HL-60 (cell line): ENCODE data around the gene RBFOX1.

Experiments
- POLR2AphosphoS5 ChIP-seq: IDR thresholded peaks from 2 replicates; pipeline ENCODE4 v1.6.1; 2012; ENCODE audit warnings: low read depth
- TF ChIP-seq, protein P1 (sequence below): IDR thresholded peaks from one replicate; pipeline ENCODE4 v1.5.1; 2011; ENCODE audit warnings: low read length, control low read depth, inconsistent platforms; ENCODE audit not compliant: insufficient read depth

DNA sequence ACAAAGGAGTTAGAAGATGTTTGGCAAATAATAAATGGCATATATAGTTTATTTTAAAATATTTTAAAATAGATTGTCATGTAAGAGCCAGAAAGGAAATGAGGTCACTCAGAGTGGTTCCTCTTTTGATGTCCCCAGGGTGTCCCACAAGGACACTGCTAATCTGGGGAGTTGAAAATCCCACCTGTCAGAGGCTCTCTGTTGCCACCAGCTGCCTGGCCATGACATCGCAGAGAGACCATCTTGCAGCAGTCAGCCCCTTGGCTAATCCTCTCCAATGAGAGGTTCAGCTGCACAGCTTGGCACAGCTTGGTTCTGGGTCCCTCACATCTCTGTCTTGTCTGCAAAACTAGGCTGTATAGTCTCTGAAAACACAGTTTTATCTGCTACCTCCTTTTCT lies 11.0 kb upstream of the RBFOX1 start:
- TF ChIP-seq, protein P1, sequence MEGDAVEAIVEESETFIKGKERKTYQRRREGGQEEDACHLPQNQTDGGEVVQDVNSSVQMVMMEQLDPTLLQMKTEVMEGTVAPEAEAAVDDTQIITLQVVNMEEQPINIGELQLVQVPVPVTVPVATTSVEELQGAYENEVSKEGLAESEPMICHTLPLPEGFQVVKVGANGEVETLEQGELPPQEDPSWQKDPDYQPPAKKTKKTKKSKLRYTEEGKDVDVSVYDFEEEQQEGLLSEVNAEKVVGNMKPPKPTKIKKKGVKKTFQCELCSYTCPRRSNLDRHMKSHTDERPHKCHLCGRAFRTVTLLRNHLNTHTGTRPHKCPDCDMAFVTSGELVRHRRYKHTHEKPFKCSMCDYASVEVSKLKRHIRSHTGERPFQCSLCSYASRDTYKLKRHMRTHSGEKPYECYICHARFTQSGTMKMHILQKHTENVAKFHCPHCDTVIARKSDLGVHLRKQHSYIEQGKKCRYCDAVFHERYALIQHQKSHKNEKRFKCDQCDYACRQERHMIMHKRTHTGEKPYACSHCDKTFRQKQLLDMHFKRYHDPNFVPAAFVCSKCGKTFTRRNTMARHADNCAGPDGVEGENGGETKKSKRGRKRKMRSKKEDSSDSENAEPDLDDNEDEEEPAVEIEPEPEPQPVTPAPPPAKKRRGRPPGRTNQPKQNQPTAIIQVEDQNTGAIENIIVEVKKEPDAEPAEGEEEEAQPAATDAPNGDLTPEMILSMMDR, result no peak
- no peak for TF ChIP-seq POLR2AphosphoS5
